NCI-H510A treated with DMSO at 0.1 percent for 48 hours (cell line): Measurements from ENCODE around the gene MEX3A.
"Not testable (repeated sequence)": the region's sequence is repeated elsewhere in the genome, so short reads cannot be mapped to it uniquely, and the experiment has no call there.

ENCODE experiments used
- DNase-seq: peaks from one replicate; lab custom pipeline; 2025; lab: John Stamatoyannopoulos, UW

The MEX3A gene

GRCh38 chr1:156078728-156079127 lies 3.5 kb downstream of the MEX3A start:
- no peak for DNase-seq

GRCh38 chr1:156077430-156077760 lies 4.9 kb downstream of the MEX3A start:
- DNase-seq = no peak

GRCh38 chr1:156076609-156077429 lies 5.4 kb downstream of the MEX3A start:
- no peak for DNase-seq

- no peak for DNase-seq
Observed at GRCh38 chr1:156075775-156076204, 6.5 kb downstream of the MEX3A start.

DNA sequence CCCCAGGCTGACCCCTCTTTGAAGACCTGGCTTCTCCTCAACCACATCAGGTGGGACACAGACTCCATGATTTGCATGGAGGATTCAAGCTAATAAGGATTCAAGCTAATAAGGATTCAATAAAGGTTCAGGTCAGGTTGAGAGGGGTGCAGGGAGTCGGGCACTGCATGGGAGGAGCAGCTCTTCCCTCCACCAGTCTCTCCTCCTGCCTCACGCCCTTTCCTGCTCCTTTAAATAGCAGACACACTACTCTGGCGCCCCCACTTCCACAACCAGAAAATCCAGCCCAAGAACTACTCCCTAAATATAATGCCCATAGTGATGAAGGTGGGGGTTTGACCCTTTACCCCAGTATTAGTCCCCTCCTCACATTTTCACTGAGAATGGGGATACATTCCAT lies 7.1 kb downstream of the MEX3A start:
- no peak for DNase-seq

DNA sequence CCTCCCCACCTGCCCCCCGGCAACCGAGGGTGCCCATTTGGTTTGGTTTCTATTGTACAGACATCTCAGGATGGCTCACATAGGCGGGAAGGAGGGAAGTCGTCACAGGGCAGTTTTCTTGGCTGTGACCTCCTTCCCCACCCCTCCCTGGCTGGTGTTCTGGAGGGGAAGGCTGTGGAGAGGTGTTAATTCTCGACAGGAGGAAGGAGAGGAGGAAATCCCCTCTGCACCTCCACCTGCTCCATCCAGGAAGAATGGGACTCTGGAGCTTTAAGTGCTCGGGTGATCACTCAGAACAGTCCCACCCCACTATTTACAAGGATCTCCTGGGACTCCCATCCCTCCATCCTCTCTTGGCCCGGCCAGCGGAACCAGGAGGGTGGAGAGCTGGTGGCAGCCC lies 7.6 kb downstream of the MEX3A start:
- DNase-seq = no peak

DNA sequence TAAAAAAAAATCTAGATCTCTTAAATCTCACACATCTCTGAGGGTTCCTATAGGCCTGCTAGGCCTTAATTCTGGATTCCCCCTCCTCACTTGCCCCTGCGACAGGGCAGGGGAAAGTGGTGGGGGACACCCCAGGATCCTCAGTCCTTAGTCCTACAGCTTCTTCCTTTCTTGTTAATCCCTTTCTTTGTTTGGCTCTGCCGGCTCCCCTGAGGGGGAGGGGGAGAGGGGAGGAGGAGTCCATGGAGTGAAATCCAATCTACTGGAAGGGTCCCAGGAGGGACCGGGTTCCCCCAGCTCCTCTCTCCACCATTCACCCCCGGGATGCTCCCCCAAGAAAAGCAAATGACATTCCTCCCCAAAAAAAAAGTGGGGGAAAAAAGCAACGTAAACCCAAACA lies 8.5 kb downstream of the MEX3A start:
- DNase-seq = no peak

- no peak for DNase-seq
Observed at GRCh38 chr1:156073110-156073687, 9.1 kb downstream of the MEX3A start.

GRCh38 chr1:156072251-156072650 lies 10.0 kb downstream of the MEX3A start:
- DNase-seq = no peak

DNA sequence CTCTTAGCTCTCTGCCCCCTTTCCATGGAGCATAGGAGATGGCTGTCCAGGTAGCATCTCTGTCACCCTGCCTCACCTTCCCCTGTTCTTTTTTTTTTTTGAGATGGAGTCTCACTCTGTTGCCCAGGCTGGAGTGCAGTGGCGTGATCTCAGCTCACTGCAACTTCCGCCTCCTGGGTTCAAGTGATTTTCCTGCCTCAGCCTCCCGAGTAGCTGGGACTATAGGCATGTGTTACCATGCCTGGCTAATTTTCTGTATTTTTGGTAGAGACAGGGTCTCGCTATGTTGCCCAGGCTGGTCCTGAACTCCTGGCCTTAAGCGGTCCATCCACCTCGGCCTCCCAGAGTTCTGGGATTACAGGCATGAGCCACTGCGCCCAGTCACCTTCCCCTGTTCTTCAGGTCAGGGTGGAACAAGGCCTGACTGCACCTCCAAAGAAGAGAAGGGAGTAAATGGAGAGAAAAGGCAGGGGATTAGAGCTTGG lies 10.9 kb downstream of the MEX3A start:
- not testable (repeated sequence) for DNase-seq

- no peak for DNase-seq
Observed at GRCh38 chr1:156070548-156070947, 11.7 kb downstream of the MEX3A start.

DNA sequence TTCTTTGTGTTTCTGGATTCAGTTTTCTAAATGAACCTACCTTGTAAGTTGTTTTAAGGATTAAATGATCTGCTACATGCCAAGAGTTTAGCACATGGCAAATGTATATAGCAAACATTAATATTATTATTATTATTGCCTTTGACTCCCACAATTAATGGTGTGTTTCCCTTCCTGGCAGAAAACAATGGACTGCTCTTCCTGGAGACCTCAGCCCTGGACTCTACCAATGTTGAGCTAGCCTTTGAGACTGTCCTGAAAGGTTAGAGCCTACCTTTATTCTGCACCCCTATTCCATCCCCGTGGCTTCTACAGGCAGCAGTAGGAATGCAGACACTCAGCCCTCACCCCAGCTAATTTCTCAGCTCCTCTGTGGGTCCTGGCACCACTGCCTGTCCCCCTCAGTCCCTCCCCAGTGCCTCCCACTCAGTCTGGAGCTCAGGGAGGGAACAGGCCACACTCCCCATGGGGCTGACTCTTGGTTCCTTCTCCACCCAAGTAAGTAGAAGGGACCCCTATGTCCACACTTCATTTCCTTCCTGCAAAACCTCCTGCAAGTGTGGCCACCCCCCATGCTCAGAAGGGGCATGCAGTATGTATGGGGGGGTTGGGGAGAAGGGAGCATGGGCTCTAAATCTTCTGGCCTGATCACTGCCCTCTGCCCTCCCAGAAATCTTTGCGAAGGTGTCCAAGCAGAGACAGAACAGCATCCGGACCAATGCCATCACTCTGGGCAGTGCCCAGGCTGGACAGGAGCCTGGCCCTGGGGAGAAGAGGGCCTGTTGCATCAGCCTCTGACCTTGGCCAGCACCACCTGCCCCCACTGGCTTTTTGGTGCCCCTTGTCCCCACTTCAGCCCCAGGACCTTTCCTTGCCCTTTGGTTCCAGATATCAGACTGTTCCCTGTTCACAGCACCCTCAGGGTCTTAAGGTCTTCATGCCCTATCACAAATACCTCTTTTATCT lies 12.5 kb downstream of the MEX3A start:
- DNase-seq = no peak

DNA sequence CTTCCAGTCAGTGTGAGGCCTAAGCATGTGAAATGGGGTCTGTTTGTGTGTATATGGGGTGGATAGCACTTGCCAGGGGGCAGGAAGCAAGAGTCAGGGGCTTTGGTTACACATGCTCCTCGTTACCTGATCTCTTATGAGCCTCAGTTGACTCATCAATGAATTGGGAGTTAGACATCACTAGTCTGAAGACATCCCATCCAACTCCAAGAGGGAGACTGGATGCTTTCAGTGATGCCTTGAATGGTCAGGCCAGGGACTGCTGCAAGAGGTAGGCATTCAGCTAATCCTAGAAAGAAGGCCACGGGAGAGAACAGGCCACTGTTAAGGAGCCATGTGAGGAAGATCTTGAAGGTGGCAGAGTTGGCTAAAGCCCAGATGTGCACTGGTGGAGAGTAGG lies 15.0 kb downstream of the MEX3A start:
- no peak for DNase-seq

DNA sequence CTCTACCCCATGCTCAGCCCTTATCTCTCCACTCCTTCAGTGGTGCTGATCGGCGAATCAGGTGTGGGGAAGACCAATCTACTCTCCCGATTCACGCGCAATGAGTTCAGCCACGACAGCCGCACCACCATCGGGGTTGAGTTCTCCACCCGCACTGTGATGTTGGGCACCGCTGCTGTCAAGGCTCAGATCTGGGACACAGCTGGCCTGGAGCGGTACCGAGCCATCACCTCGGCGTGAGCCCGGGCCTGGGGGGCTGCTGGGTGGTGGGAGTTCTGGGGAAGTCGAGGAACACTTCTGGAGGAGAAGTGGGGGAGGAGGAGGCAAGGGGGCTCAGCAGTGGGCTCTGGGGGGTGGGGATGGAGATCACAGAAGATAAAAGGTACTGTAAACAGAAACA lies 16.4 kb downstream of the MEX3A start:
- DNase-seq = no peak

DNA sequence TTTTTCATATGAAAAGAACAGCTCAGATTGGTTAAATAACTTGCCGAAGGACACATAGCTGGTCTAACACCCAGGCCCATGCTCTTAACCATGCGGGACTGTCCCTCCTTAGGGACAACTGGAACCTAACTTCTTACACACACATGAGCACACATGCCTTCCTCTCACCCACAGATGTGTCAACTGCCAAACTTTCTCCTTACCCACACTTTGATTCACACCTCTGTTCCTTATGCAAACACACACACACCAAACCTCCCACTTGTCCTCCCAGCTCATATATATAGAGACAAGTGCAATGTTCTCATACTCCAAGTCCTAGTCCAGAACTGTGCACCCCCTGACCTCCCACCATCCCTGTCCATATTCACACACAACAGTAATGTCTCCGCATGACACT lies 17.1 kb downstream of the MEX3A start:
- DNase-seq = no peak

DNA sequence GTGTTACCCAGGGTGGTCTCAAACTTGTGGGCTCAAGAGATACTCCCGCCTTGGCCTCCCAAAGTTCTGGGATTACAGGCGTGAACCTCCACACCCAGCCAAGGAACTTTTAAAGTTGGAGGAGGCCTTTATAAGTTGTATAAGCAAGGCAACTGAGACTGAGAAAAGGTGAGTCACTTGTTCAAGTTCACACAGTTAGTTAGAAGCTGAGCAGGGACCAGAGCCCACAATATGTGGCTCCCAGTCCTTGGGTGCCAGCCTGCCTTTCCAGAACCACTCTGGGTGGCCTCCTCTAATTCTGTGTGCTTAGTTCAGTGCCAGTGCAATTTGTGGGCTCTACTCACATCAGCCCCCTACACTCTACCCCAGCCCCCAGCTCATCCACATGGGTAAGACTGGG lies 17.6 kb downstream of the MEX3A start:
- no peak for DNase-seq

GRCh38 chr1:156063997-156064285 lies 18.3 kb downstream of the MEX3A start:
- DNase-seq = no peak

GRCh38 chr1:156062189-156062588 lies 20.1 kb downstream of the MEX3A start:
- no peak for DNase-seq

GRCh38 chr1:156060937-156061636 lies 21.2 kb downstream of the MEX3A start, which contains the start of gene RAB25:
Gene RAB25 (plus strand): TSS chr1:156061160. CDS start chr1:156061401, 241 bp downstream.
- DNase-seq = peak; percentile 96

DNA sequence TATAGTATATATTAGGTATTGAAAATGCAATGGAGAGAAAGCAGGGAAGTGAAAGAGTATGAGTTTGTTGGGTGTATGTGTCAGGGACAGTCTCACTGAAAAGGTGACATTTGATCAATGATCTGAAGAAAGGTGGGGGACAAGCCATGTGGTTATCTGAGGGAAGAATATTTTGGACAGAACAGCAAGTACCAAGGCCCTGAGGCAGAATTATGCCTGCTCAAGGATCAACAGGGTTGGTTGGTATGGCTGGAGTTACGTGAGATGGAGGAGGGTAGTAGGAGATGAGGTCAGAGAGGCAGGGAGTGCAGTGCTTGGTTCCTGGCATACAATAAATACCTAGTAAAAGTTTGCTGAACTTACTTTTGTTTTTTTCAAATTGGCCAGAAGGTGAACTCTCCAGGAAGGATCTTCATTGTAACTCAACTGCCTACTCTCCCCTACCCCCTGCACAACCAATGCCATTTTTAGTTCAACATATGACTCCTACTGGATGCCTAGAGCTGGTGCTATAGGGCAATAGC lies 25.9 kb downstream of the MEX3A start:
- no peak for DNase-seq

DNA sequence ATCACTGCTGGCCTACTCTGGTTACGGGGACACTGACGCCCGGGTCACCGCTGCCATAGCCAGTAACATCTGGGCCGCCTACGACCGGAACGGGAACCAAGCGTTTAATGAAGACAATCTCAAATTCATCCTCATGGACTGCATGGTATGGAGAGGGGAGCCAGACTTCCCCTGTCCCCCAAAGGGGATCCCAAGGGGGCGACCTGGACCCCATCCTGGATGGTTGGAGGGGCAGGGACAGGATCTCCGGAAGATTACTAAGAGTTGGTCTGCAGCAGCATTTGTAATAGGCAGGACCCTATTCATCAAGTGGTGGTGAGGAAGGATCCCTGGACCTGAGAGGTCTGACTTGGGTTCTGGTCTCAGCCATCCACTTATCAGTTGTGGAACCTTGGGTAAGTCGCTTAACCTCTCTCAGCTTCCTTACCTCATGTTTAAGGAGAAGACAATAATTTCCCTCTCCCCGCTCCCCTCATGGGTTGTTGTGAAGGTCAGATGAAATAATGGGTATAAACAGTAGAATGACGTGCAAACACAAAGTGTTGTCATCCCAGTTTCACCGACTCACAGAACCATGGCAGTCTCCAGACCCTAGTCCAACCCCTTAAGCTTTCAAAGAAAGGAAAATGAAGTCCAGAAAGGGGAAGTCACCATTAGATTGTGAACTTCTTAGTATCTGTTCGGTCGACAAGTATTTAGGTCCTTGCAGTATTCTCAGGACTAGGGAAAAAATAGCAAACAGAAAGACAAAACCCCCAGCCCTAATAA lies 26.8 kb downstream of the MEX3A start:
- no peak for DNase-seq
